ENCODE results near the gene GUCA1A.

GRCh38 chr6:42226645-42227143 lies 53.5 kb downstream of the GUCA1A start:
- no peak for TF ChIP-seq EZH2 (IDR thresholded peaks at IDR 0.05; ENCODE audit: borderline replicate concordance, low read length)
- TF ChIP-seq, protein P1, sequence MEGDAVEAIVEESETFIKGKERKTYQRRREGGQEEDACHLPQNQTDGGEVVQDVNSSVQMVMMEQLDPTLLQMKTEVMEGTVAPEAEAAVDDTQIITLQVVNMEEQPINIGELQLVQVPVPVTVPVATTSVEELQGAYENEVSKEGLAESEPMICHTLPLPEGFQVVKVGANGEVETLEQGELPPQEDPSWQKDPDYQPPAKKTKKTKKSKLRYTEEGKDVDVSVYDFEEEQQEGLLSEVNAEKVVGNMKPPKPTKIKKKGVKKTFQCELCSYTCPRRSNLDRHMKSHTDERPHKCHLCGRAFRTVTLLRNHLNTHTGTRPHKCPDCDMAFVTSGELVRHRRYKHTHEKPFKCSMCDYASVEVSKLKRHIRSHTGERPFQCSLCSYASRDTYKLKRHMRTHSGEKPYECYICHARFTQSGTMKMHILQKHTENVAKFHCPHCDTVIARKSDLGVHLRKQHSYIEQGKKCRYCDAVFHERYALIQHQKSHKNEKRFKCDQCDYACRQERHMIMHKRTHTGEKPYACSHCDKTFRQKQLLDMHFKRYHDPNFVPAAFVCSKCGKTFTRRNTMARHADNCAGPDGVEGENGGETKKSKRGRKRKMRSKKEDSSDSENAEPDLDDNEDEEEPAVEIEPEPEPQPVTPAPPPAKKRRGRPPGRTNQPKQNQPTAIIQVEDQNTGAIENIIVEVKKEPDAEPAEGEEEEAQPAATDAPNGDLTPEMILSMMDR (conservative IDR thresholded peaks at IDR 0.05 in 1 of 2, IDR thresholded peaks at IDR 0.05 in 1 of 2; ENCODE audit: extremely low read depth in 1 of 2, insufficient read depth in 1 of 2, low read depth in 1 of 2, low read length in 2 of 2) = no peak
